MV-4-11 (cell line): ENCODE data around the gene SIKE1.
"Not testable (repeated sequence)": the region's sequence is repeated elsewhere in the genome, so short reads cannot be mapped to it uniquely, and the experiment has no call there.

ENCODE experiments used
- DNase-seq: peaks from one replicate; lab custom pipeline; 2025; lab: John Stamatoyannopoulos, UW

SIKE1 gene

DNA sequence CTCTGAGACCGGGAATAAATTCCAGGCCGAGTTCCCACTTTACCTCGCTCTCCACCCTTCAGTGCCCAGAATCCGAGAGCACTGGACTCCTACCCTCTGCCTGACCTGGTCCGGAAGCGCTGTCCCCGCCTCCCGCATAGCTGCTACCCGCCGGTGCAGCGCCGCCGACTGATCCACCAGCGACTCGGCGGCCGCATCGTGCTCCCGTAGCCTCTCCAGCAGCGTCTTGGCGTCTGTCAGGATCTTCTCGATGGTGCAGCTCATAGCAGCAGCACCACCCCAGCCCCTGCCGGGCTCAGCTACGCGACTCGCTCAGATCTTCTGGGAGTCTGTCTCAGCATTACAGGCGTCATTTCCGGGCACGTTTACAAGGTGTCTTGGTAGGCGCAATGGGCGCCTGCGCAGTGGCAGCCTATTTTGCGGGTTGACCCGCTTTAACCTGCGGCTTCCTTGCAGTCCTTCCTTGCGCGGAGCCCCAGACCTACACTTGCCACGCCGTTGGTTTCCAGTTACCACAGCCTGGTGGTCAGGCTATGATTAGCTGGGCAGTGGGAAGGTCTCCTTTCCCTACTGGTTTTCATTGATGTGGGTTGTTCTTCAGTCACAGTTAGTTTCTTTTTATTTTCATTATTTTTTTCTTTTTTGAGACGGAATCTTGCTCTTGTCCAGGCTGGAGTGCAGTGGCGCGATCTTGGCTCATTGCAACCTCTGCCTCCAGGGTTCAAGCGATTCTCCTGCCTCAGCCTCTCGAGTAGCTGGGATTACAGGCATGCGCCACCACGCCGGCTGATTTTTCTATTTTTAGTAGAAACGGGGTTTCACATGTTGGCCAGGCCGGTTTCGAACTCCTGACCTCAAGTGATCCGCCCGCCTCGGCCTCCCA is at the start of gene SIKE1:
Gene SIKE1, minus strand, starts transcription at position 342 of the 883 bp plus-strand sequence. Its CDS starts 78 bp downstream, at position 264.
- DNase-seq, result peak; percentile 98

GRCh38 chr1:114830075-114830474 is 49.6 kb upstream of the SIKE1 start:
- not testable (repeated sequence) for DNase-seq

GRCh38 chr1:114828251-114828650 is 47.8 kb upstream of the SIKE1 start:
- peak; percentile 26 for DNase-seq

- DNase-seq, result no peak
Measured at GRCh38 chr1:114821978-114822377, 41.5 kb upstream of the SIKE1 start.

- DNase-seq, result no peak
Measured at GRCh38 chr1:114820392-114820791, 39.9 kb upstream of the SIKE1 start.

GRCh38 chr1:114819869-114820268 is 39.4 kb upstream of the SIKE1 start:
- DNase-seq, result peak; percentile 50

DNA sequence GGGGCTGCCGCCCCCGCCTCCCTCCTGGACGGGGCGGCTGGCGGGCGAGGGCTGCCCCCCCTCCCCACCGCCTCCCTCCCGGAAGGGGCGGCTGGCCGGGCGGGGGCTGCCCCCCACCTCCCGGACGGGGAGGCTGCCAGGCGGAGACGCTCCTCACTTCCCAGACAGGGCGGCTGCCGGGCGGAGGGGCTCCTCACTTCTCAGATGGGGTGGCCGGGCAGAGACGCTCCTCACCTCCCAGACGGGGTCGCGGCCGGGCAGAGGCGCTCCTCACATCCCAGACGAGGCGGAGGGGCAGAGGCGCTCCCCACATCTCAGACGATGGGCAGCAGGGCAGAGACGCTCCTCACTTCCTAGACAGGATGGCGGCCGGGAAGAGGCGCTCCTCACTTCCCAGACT is 24.0 kb upstream of the SIKE1 start:
- not testable (repeated sequence) for DNase-seq

DNA sequence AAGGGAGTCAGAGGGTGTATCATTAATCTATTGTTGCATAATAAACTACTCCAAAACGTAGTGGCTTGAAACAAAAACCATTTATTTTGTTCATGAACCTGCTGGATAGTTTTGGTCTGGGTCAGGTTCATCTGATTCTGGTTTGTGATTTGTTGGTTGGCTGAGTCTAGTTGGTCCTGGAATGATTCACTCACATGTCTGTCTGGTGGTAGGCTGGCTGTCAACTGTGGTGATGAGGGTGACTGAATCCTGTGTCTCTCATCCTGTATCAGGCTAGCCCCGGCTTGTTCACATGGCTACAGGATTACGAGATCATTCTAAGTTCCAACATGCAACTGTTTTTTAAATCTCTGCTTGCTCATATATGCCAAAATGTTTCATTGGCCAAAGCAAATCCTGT is 22.5 kb upstream of the SIKE1 start:
- no peak for DNase-seq

GRCh38 chr1:114794038-114794437 is 13.6 kb upstream of the SIKE1 start:
- DNase-seq, result no peak

DNA sequence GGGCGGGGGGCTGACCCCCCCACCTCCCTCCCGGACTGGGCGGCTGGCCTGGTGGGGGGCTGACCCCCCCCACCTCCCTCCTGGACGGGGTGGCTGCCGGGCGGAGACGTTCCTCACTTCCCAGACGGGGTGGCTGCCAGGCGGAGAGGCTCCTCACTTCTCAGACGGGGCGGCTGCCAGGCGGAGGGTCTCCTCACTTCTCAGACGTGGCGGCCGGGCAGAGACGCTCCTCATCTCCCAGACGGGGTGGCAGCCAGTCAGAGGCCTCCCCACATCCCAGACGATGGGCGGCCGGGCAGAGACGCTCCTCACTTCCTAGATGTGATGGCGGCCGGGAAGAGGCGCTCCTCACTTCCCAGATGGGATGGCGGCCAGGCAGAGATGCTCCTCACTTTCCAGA is 10.1 kb upstream of the SIKE1 start:
- DNase-seq, result not testable (repeated sequence)

GRCh38 chr1:114786440-114786839 is 6.0 kb upstream of the SIKE1 start:
- not testable (repeated sequence) for DNase-seq

DNA sequence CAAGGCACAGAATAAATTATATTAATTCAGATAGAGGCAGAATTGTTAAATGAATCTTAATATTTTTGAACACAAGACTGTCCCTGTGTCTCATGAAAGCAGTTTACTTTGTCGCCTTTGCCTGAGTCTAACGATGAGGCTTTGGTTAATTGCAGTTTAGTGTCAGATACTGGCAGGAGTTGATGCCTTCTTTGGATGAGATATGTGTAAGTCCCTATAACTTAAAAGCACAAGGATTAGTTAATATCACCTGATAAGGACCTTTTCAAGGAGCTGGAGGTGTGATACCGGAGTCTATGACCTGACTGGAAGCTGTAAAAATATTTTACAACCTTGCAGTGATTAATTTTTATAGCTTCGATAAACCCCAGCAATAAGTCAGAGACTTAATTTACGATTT is 2.0 kb upstream of the SIKE1 start:
- no peak for DNase-seq

DNA sequence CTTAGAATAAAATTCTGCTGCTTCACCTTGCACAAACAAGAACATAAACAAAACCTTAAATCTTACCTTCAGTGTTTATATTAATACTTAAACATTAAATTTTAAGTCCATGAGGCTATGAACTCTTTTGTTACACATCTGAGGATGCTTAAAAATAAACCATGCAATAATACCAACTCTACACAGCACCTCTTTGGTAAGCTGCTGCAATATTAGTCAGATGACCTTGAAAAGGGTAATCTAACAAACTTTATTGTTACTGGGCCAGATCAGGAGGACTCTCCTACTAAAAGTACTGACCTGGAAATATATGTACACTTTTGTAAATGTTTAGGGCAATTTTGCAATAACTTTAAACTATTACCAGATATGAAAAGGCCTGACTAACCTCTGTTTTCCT is 763 bp downstream of the SIKE1 start:
- DNase-seq, result no peak

GRCh38 chr1:114776726-114777125 is 3.8 kb downstream of the SIKE1 start:
- DNase-seq, result not testable (repeated sequence)

DNA sequence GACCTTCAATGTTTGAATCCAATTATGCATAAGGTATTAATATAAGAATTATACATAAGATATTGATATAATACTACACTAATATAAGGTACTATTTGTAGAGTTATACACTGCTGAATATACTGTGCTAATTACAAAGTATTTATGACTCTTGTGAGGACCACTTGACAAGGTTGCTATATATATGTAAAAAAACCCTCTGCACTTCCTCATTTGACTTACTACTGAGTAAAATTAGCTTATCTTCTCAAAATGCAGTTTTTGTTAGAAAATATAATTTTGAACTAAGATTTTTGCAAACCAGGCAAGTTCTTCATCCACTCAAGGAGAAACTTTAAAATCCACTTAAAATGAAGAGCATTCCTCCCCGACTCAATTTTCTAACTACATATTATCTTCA is 8.5 kb downstream of the SIKE1 start:
- peak; percentile 24 for DNase-seq

DNA sequence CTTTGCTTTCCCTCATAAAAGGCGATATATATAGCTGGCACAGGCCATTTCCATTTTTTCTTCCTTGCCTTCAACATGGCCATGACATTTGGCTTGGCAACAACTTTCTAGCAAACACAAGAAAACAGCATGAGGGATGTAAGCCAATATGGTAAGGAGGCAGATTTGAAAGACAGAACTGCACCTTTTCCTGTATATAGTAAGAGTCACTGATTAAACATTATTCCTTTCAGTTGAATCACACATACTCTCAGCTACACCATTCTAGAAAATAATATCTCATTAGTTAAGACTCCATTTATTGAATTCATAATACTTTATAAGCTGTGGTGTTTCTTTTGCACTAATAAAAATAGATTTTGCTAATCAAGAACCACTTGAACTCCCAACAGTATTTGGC is 9.5 kb downstream of the SIKE1 start:
- no peak for DNase-seq

- no peak for DNase-seq
Measured at GRCh38 chr1:114764689-114765088, 15.8 kb downstream of the SIKE1 start.

- DNase-seq, result peak; percentile 61
Measured at GRCh38 chr1:114758256-114758832, 22.1 kb downstream of the SIKE1 start.

DNA sequence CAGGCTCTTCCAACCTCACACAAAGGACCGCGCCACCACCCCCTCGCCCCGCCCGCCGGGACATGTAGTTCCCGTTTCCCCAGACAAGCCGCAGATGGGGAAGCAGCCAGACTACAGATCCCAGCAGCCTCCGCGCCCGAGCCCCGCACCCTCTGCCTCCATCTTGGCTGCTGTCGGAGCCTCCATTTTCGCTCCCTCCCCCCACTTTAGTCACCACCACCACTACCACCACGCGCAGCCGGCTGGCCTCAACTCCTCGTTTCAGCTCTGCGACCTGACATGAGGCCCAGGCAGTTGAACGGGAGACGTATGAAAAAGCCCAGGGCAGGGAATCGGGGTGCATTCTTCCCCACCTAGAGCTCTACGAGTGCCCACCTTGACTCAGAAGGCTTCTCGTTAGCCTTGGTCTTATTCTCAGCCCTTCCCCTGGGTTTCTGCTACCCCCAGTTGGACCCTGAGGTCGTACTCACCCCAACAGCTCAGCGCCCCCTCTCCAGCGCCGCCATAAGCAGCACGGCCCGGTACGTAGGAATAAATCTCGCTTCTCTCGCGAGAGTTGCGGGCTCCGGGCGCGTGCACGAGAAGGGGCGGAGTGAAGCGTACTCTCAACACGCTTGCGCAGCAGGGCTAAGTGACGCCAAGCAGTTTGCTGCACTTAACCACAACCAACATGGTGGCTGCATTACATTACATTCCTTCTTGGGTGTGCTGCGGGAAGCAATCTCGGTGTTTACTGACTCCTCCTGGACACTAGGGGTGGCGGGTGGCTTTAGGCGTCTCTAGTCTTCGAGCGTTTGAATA is 22.8 kb downstream of the SIKE1 start, which contains the start of gene CSDE1:
Gene CSDE1, minus strand, starts transcription at position 530 of the 801 bp plus-strand sequence. CDS start 18,094 bp downstream, outside the sequence.
- DNase-seq, result peak; percentile 98

DNA sequence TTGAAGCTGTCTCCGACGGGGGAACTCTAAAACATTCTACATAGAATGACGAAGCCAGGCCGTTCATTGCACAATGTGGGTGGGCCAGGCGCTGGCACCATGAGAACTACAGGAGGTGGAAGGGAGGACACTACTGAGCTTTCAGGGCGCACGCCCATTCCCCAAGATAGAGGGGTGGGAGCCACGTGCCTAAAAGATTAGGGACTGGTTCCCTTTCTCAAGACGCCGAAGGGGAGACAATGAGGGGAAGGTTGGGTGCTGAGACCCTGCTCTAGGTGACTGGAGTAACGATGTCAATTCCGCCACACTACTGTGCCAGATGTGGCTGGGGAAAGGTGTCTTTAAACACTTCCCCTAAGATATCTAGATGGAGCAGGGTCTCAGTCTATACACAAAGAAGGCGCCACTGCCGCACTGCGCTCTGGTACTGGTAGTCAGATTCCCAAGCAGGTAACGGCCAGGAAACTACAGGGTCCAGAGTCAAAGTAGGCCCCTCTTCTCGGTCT is 23.5 kb downstream of the SIKE1 start:
- peak; percentile 52 for DNase-seq

- no peak for DNase-seq
Measured at GRCh38 chr1:114756009-114756892, 24.2 kb downstream of the SIKE1 start.
